Fibroblast of mammary gland (primary cell): ENCODE measurements around the gene ACO2.

Experiments used
- DNase-seq: peaks from one replicate; pipeline ENCODE4 v3.0.0-alpha.2; 2010; ENCODE audit warnings: low read depth
- H3K4me3 ChIP-seq: 2 replicates; pipeline ENCODE4 v1.5.1; 2011; ENCODE audit warnings: low read depth, mild to moderate bottlenecking, low read length, moderate library complexity; ENCODE audit not compliant: control insufficient read depth
- CTCF ChIP-seq: conservative IDR thresholded peaks from 2 replicates; pipeline ENCODE4 v1.5.1; 2011; ENCODE audit warnings: low read depth, low read length, inconsistent platforms; ENCODE audit not compliant: control insufficient read depth, insufficient read depth

ACO2 gene

GRCh38 chr22:41445129-41446056, 23.5 kb upstream of the ACO2 start:
- TF ChIP-seq CTCF, result no peak
- peak overlapping the region; percentile 98 for H3K4me3 ChIP-seq
- DNase-seq, result no peak

GRCh38 chr22:41446057-41446501, 22.8 kb upstream of the ACO2 start:
- H3K4me3 ChIP-seq, result peak overlapping the region; percentile 98
- TF ChIP-seq CTCF, result no peak
- DNase-seq, result no peak

GRCh38 chr22:41446639-41447434, 22.1 kb upstream of the ACO2 start, which contains the start of gene TOB2:
Gene TOB2 (minus strand): TSS chr22:41446801. CDS start chr22:41437345, 9,456 bp downstream.
- H3K4me3 ChIP-seq, result peak within 1 kb of the TSS; percentile 98
- peak; percentile 94 for DNase-seq
- no peak for TF ChIP-seq CTCF

GRCh38 chr22:41447435-41448188, 21.3 kb upstream of the ACO2 start:
- peak overlapping the region; percentile 98 for H3K4me3 ChIP-seq
- peak; percentile 61 for DNase-seq
- TF ChIP-seq CTCF, result no peak

GRCh38 chr22:41448189-41448808, 20.6 kb upstream of the ACO2 start:
- H3K4me3 ChIP-seq, result peak overlapping the region; percentile 98
- DNase-seq, result peak; percentile 99
- no peak for TF ChIP-seq CTCF

- H3K4me3 ChIP-seq, result no peak overlapping the region
- no peak for DNase-seq
- TF ChIP-seq CTCF, result no peak
These were observed 10.7 kb upstream of the ACO2 start for GRCh38 chr22:41458161-41458728.
